T-helper 2 cell (primary cell): ENCODE results near the gene CAMK2N1.

Source experiments
- DNase-seq, 5 experiments: peaks; one replicate each; pipeline versions ENCODE4 v3.0.0 to v3.0.0-alpha.2; 2012 to 2022

CAMK2N1 gene

DNA sequence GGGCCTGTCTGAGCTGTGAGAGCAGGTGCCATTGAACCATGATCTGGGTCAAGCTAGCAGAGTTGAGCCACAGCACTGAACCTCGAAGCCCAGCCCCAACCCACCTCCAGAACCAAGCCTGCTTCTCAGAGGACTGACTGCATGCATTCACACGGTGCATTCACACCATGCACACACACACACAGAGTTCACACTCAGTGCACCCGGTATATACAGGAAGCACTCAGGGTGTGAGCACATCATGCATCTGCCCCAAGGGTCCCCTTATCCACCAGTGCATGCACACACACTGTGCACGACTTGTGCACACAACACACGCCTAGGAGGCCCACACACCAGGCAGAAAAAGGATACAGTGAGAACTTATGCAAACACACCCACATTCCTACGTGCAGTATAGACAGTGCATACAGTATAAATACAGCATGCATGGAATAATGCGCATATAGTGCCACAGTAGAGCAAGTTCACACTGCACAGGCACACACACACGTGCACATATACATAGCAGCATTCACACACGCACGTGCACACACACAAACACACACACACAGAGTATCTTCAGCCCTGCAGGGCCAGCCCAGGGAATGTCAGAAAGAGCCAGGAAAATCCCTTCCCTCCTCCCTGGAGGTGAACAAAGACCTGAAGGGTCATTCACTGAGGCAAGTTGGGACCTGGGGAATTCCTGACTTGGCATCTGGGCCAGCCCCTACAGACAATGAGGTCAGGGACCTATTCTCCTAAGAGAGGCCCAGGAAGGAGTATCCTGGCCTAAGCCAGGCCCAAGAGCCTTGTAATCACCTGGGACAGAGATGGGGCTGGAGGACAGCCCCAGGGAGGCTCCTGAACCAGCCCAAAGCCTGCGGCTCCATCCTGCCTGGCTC, 42.1 kb downstream of the CAMK2N1 start:
- DNase-seq, result no peak

DNA sequence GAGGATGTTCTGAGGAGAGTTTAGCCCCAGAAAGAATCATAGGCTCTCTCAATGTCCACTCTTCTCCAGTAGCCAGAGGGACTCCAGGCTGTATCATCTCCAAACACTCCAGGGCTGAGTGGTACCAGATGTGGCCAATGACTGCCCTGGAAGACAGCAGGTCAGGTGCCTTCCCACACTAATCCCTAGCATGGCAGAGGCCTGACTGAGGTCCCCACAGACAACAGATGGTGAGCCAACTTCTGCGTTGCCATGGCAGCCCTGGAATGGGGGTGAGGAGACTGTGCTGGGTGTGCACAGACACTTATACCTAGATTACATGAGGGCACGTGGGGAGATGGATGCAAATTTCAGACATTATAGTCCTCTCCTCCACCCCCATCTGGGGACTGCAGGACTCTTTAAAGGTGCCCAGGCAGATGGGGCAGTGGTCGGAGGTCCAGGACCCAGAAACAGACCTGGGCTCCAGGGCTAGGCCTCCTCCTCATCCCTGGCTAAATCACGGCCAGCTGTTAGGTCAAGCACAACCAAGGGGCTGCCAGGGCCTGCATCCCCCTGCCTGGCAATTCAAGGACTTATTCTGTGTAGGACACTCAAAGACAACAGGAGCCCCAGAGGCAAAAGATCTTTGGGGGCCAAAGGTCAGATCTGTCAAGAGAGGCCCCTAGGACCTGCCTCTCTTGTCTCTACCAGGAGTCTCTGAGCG, 42.9 kb downstream of the CAMK2N1 start:
- no peak for DNase-seq

DNA sequence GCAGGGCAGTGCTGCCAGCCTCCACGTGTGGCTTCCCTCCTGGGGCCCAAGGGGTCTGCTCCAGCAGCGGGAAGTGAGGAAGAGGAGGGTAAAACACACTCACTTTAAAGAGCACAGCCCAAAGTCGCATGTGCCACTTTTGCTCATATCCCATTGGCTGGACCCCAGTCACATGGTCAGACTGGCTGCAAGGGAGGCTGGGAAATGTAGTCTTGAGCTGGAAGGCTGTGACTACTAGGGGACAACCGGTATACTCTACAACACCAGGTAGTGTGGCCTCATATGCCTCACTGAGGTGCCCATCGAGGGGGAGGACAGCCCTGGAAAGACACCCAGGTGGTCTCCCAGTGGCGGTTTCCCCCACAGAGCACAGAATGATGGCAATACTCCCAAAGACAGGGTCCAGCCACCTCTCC, 45.2 kb downstream of the CAMK2N1 start:
- peak in 4 of 5 experiments; percentile 5 to 38 (median 17) for DNase-seq

DNA sequence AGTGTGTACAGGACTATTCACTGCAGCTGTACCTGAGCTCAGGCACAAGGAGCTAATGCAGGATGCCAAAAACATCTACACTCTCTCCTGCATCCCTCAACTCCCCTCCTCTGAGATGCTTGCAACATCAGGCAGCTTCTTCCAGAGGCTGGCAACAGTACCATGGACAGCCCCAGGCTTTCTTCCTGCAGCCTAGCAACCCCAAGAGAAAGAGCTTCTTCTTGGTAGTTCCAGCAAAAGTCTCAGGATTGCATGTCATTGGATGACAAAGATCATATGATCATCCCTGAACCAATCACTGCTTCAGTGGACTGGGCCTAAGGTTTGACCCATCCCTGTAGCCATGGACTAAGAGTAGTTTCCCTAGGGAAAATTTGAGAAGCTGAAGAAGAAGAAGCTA, 46.7 kb downstream of the CAMK2N1 start:
- no peak for DNase-seq

DNA sequence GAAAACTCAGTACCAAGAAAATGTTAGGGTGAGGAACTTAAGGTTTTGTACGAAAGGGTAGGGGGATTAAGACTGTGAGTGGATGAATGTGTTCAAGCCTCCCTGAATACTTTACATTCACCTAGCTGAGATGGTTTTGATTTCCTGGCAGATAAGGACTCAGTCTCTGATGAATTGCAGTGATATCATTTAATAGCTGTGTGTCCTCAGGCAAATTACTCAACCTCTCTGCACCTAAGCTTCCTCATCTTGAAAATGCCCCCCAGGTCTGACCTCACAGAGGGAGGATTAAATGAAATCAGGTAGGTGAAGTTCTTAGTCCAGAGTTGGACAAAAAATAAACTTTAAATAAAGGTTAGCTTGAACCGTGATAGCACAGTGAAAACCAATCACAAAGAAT, 48.4 kb downstream of the CAMK2N1 start:
- DNase-seq, result no peak

DNA sequence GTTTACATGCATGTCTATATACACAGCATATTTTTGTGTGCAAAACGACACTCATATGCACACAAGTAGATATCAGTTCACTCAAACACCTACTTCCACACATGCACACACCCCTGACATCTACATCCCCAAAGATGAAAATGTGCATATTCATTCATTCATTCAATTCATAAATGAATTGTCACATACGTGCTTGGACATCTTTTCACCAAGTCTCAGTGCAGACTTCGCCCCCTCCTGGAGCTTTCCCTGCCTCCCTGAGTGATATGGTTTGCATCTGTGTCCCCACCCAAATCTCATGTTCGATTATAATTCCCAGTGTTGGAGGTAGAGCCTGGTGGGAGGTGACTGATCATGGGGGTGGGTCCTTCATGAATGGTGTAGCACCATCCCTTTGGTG, 53.1 kb downstream of the CAMK2N1 start:
- no peak for DNase-seq
